Stimulated activated naive CD8-positive, alpha-beta T cell treated with anti-CD3 and anti-CD28 coated beads, Interleukin-15, Interleukin-2, amounts not matched to agents 100 U/mL and 50 U/mL, for 24 hours (primary cell): ENCODE measurements around the gene SEZ6L2.
A peak's percentile ranks its signal among the peaks of the same experiment; 100 is the strongest.
"Not testable (repeated sequence)": the region's sequence is repeated elsewhere in the genome, so short reads cannot be mapped to it uniquely, and the experiment has no call there.

Experiments
- ATAC-seq: fragments of 150-1000 bp; cut with Tn5 transposase; one replicate; pipeline ENCODE4 v1.10.0; 2021
- DNase-seq: peaks from one replicate; pipeline ENCODE4 v3.0.0; 2021

SEZ6L2 gene

GRCh38 chr16:29883987-29884386, 15.4 kb downstream of the SEZ6L2 start:
- ATAC-seq = no peak
- no peak for DNase-seq

GRCh38 chr16:29881050-29881449, 18.3 kb downstream of the SEZ6L2 start:
- ATAC-seq (no peak), DNase-seq (no peak)

- DNase-seq = no peak
Measured at GRCh38 chr16:29878172-29878571, 21.2 kb downstream of the SEZ6L2 start.

GRCh38 chr16:29877266-29877961, 21.9 kb downstream of the SEZ6L2 start:
- DNase-seq = peak; percentile 69

More at GRCh38 chr16:29878172-29878571, 21.2 kb downstream of the SEZ6L2 start:
- no peak for ATAC-seq

GRCh38 chr16:29876594-29877249, 22.6 kb downstream of the SEZ6L2 start:
- DNase-seq (peak; percentile 58), ATAC-seq (peak; percentile 29)

More at GRCh38 chr16:29877266-29877961, 21.9 kb downstream of the SEZ6L2 start:
- peak; percentile 70 for ATAC-seq

- ATAC-seq (no peak), DNase-seq (no peak)
Measured at GRCh38 chr16:29876217-29876593, 23.1 kb downstream of the SEZ6L2 start.

GRCh38 chr16:29875206-29875605, 24.1 kb downstream of the SEZ6L2 start:
- ATAC-seq (no peak), DNase-seq (no peak)

- ATAC-seq = no peak
Measured at GRCh38 chr16:29873319-29873718, 26.0 kb downstream of the SEZ6L2 start.

GRCh38 chr16:29871822-29872546, 27.4 kb downstream of the SEZ6L2 start:
- ATAC-seq (no peak), DNase-seq (no peak)

More at GRCh38 chr16:29873319-29873718, 26.0 kb downstream of the SEZ6L2 start:
- DNase-seq = no peak

- not testable (repeated sequence) for ATAC-seq, DNase-seq
Measured at GRCh38 chr16:29869067-29869466, 30.3 kb downstream of the SEZ6L2 start.

- DNase-seq (no peak), ATAC-seq (no peak)
Measured at GRCh38 chr16:29868396-29869009, 30.8 kb downstream of the SEZ6L2 start.

- no peak for ATAC-seq
- DNase-seq = no peak
Measured at GRCh38 chr16:29864205-29864604, 35.1 kb downstream of the SEZ6L2 start.

GRCh38 chr16:29863669-29863984, 35.7 kb downstream of the SEZ6L2 start:
- DNase-seq (no peak), ATAC-seq (no peak)

GRCh38 chr16:29862884-29863668, 36.3 kb downstream of the SEZ6L2 start, which contains the start of gene CDIPT:
TSS of gene CDIPT (minus strand) at chr16:29863226. CDS start at chr16:29862857, 369 bp downstream.
- ATAC-seq (peak; percentile 99), DNase-seq (peak; percentile 91)

GRCh38 chr16:29862383-29862883, 36.9 kb downstream of the SEZ6L2 start:
- ATAC-seq (no peak), DNase-seq (peak; percentile 20)

GRCh38 chr16:29860218-29860617, 39.1 kb downstream of the SEZ6L2 start:
- DNase-seq (no peak), ATAC-seq (no peak)

GRCh38 chr16:29858974-29859373, 40.4 kb downstream of the SEZ6L2 start:
- no peak for ATAC-seq
- no peak for DNase-seq

GRCh38 chr16:29858149-29858849, 41.1 kb downstream of the SEZ6L2 start:
- ATAC-seq (no peak), DNase-seq (no peak)

GRCh38 chr16:29857133-29857760, 42.1 kb downstream of the SEZ6L2 start:
- ATAC-seq (no peak), DNase-seq (no peak)

- peak; percentile 25 for ATAC-seq
- no peak for DNase-seq
Measured at GRCh38 chr16:29854520-29855100, 44.7 kb downstream of the SEZ6L2 start.
